ENCODE data around the gene HIVEP3.
"Not testable (repeated sequence)": the region's sequence is repeated elsewhere in the genome, so short reads cannot be mapped to it uniquely, and the experiment has no call there.

HIVEP3 gene

DNA sequence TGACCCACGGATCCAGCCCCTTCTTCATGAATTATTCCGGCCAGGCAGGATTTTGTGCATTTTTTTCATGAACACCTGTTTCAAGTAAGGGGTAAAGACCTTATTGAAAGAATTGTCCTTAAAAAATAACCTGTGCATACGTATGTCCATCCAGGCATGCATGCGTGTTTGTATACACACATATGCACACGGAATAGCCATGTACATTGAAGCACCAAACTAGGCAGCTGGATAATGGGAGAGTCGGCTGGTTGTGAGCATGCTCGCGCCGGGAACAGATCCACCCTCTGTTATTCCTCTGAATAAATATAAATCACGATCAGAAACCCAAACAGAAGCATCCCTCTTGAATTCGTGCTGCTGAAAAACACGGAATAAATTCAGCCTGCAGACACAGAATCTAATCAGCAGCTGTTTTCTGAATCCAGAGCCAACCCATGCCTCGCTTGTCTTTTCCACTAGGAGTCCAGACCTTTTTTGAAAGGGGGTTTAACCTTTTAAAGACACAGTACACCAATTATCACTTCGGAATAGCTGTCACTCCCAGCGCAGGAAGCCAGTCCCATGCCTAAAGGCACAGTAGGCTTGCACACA is at the start of gene HIVEP3:
TSS of gene HIVEP3 (minus strand) at position 473 of the 594 bp plus-strand sequence.
- no peak for DNase-seq (ENCODE audit: low read depth in 2 of 3, low spot score in 1 of 3)

DNA sequence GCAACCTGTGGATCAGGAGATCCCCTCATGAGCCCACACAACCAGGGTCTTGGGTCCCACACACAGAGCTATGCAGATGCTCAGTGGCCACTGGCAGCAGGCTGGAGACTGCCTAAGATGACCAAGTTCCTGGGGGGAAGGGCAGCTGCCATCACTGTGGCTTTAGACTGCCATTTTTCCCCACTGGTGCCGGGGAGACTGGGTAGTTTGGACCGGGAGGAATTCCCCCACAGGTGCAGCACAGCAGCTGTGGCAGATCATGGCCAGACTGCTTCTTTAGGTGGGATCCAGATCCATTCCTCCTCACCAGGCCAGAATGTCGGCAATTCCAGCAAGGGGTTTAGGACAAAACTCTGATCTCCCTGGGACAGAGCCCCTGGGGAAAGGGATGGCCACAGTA is 45.7 kb upstream of the HIVEP3 start:
- no peak for DNase-seq (ENCODE audit: low read depth in 2 of 3, low spot score in 1 of 3)

DNA sequence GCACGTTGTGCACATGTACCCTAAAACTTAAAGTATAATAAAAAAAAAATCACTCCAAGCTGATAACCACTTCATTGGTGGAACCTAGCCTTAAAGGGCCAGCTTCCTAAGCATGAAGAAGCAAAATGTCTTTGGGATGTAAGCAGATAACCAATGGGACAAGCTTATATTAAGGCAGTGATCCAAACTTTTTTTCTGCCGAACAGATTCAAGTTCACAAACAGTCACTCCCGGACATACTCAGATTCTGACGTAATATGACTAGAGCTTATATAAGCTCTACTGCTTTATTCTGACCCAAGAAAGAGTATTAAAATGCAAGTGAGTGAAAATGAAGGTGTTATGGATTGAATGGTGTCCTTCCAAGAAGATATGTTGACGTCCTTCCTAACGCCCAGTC is 44.9 kb upstream of the HIVEP3 start:
- no peak for DNase-seq (ENCODE audit: low read depth in 2 of 3, low spot score in 1 of 3)

DNA sequence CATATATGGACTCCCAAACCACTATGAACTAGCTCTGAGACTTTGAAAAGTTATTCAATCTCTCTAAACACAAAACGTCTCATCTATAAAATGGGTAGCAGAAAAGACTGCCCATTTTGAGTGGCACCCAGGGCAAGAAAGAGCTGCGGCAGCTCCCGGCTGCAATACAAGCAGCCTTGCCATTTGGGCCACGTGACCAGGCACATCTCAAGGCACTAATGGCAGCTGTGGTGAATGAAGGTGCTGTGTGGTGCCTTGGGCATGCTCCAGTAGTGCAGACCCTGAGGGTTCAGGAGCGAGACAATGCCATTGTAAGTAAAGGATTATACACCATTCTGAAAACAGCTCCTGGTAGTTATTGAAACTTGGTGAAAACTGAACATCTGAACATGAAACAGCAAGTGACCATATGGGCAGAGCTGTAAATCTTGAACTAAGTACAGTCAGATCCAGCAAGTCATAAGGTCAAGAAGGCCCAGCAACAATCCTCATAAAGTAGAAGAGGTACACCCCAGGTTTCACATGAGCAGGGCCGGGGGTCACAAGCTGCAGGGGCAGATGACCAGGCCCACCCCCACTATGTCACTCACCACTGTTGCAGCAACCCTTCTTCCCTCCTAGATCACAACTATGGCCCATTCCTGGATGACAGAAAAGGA is 39.4 kb upstream of the HIVEP3 start:
- no peak for DNase-seq (ENCODE audit: low read depth in 2 of 3, low spot score in 1 of 3)

DNA sequence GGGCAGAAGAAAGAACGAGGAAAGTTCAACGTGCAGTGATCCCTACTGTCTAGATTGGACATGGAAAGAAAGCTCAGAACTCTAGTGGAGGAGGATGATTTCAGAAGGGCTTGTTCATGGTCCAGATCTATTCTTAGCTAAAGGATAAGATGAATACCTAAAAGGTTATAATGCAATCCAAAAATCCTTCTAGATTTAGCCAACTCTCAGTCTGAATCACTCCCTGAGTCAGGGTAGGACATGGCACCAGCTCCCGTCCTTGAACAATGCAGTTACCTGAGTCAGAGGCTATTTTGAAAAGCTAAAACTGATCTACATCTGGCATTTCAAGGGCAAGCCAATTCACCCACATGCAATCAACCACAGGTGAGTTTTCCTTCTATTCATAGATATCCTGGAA is 38.8 kb upstream of the HIVEP3 start:
- no peak for DNase-seq (ENCODE audit: low read depth in 2 of 3, low spot score in 1 of 3)

DNA sequence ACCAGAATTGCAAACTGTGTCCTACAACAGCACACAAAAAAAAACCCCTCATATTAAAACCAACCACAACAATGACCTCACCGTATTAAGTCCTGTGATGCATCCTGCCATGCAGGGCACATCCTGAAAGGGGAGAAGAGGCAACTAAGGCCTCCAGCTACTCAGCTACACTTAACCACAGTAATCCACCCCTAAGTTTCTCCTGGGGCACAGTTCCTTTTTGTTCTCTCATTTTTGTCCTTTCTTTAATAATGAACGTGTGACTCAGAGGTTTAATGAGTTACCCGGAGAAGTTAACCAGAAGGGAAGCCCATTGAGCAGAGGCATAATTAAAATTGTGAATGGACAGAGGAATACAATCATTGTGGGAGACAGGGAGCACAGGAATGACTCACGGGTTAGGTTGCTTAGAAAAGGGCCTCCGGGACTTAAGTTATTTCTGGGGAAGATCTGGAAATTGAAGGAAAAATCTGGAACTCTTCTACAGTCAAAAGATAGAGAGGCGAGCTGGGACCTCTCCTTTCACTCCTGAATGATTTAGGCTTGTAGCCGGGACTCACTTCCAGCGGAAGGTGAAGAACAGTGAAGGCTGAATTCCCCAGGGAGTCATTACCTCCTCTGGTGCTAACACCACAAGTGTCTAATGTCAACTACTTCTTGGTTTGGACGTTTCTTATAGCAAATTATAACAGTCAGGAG is 36.9 kb upstream of the HIVEP3 start:
- DNase-seq (ENCODE audit: low read depth in 2 of 3, low spot score in 1 of 3): no peak

DNA sequence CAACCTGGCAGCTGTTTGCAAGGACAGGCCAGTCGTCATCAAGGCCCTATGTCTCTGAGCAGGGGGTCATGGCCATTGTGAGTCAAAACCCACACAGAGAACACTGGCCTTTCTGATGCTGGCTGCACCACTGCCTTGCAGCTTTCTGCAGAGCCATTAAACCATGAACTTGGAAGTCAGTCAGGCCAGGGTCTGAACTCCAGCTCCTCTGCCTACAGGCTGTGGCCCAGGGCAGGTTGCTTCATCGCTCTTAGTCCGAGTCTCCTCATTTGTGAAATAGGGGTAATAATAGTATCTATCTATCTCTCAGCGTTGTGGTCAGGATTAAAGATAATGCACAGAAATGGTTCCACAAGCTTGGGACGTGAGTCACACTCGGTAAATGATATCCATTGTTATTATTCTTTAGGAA is 35.8 kb upstream of the HIVEP3 start:
- no peak for DNase-seq (ENCODE audit: low read depth in 2 of 3, low spot score in 1 of 3)

DNA sequence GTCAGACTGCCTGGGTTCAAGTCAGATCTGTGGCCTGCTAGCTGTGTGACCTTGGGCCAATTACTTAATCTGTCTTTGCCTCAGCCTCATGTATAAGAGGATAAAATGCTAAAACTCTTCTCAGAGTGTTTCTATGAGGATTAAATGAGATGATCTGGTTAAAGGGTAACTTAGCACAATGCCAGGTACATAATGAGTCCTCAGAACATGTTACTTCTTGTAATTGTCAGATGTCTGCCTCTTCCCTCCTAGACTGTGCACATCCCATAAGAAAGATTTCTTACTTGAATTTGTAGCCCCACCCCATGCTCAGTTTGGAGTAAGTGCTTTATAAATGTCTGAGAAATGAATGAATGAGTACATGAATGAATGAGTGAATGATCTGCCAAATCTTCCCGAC is 34.6 kb upstream of the HIVEP3 start:
- DNase-seq (ENCODE audit: low read depth in 2 of 3, low spot score in 1 of 3): no peak

DNA sequence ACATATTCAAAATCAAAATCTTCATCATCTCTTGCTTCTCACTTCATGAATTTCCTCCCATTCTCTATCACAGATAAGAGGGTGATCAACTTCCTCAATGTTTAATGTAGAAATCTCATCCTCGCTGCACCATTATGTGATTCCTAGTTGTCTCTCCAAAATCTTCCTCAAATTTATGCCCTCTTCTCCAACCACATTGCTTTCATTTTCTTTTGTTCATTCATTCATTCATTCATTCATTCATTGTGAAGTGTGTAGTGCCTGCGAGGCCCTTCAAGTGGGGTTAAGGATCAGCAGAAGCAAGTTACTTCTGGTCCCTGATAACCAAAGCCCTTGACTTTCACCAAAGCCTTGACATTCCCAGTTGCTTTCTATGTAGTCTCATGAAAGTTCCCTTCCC is 33.5 kb upstream of the HIVEP3 start:
- DNase-seq (ENCODE audit: low read depth in 2 of 3, low spot score in 1 of 3): no peak

DNA sequence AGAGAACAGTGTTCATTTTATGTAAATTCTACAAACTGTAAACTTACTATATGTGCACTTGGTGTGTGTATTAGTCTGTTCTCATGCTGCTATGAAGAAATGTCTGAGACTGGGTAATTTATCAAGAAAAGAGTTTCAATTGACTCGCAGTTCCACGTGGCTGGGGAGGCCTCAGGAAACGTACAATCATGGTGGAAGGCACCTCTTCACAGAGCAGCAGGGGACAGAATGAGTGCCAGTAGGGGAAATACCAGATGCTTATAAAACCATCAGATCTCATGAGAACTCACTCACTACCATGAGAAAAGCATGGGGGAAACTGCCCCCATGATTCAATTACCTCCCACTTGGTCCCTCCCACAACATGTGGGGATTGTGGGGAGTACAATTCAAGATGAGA is 32.8 kb upstream of the HIVEP3 start:
- not testable (repeated sequence) for DNase-seq (ENCODE audit: low read depth in 2 of 3, low spot score in 1 of 3)

DNA sequence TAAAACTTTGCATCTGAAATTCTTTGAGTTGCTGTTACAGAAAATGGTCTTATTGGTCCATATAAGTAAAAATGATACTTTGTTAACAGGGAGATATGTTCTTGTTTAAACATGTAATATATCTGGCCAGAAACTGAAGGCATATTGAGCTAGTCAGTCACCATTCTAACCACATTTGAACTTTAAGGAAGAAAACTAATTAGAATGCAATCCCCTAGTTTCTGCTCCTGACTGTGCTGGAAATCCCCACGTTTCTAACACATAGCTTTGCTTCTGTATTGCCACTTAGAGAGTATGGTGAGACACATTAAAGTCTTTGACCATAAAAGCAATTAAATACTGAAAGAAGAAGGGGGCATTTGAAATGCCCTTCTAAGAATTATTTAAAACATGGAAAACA is 32.1 kb upstream of the HIVEP3 start:
- no peak for DNase-seq (ENCODE audit: low read depth in 2 of 3, low spot score in 1 of 3)

DNA sequence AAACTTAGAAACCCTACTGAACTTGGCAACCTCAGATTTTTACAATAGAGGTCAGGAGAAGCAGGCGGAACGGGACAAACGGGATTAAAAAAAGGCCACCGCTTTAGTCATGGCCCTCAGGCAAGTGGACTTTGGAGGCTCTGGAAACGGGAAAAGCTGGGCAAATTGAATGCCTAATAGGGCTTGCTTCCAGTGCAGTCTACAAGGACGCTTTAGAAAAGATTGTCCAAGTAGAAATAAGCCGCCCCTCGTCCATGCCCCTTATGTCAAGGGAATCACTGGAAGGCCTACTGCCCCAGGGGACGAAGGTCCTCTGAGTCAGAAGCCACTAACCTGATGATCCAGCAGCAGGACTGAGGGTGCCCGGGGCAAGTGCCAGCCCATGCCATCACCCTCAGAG is 27.2 kb upstream of the HIVEP3 start:
- not testable (repeated sequence) for DNase-seq (ENCODE audit: low read depth in 2 of 3, low spot score in 1 of 3)

DNA sequence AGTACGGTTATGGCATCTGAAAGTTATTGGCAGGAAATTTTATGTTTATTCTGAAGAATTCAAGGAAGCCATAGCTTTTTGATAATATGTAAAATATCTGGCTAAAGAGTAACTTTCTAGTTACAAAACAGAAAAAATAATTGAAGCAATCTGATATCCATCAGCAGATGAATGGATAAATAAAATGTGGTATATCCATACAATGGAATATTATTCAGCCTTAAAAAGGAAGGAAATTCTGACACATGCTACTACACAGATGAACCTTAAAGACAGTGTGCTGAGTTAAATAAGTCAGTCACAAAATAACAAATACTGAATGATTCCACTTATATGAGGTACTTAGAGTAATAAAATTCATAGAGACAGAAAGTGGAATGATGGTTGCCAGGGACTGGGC is 25.0 kb upstream of the HIVEP3 start:
- DNase-seq (ENCODE audit: low read depth in 2 of 3, low spot score in 1 of 3): no peak

DNA sequence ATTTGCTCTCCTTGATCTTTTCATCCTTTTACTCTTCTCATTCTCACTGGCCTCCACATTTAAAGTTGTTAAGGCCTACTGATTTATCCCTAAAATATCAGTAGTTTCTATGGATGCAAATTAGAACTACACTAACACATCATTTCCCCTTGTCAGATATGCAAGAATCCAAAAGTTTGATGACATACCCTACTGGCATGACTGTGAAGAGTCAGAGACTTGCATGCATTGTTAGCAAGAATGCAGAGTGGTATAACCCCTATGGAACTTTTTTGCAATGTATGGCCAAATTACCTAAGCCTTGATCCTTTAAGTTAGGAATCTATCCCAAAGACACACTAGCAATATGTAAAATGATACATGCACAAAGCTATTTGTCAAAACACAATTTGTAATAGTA is 23.6 kb upstream of the HIVEP3 start:
- no peak for DNase-seq (ENCODE audit: low read depth in 2 of 3, low spot score in 1 of 3)

DNA sequence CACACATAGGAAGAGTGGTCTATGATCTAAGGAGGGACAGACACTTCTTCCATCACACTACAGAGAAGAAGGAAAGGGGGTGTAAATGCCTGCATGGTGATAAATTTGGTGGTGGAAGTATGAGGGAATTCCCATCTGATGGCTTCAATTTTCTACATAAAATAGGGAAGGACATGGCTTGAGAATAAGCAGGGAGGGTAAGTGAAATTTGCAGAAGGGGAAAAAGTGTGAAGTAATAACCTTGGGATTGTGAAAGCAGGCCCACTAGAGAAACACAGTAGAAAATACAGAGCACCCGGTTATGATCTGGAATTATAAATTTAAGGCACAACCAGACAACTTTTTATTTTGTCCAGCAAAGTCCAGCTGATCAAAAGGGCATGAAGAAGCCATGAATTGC is 22.7 kb upstream of the HIVEP3 start:
- no peak for DNase-seq (ENCODE audit: low read depth in 2 of 3, low spot score in 1 of 3)

DNA sequence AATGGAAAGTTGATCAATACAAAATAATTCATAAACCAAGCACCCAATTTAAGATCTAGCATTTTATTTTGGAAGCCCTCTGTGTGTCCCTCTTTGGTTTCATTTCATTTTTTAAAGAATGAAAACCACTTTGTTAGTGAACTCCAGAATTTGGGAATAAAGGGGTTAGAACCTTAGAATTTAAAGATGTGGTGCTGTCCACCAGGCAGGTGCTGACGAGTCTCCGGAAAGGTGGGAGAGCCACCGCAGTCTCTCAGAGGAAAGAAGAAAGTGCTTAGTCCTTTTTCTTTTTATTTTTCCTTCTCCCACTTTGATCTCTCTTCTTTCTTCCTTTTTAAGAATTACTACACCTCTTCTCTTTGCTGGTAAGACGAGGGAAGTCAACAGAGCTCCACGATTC is 20.5 kb upstream of the HIVEP3 start:
- no peak for DNase-seq (ENCODE audit: low read depth in 2 of 3, low spot score in 1 of 3)

DNA sequence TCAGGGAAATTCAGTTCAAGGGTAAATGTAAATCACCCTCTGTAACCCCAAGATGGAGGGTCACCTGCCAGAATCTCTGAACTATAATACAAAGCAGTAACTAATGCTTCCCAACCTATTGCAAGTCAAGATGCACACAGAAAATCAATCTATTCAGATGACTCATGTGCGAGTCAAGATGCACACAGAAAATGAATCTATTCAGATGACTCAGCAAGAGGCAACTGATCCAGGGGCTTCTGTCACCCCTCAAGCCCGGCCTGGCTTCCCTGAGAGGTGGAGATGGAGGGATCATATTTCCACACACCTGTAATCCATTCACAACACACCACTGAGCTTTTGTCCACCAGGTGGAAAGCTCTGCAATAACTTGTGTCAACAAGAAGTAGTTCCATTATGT is 17.4 kb upstream of the HIVEP3 start:
- no peak for DNase-seq (ENCODE audit: low read depth in 2 of 3, low spot score in 1 of 3)

DNA sequence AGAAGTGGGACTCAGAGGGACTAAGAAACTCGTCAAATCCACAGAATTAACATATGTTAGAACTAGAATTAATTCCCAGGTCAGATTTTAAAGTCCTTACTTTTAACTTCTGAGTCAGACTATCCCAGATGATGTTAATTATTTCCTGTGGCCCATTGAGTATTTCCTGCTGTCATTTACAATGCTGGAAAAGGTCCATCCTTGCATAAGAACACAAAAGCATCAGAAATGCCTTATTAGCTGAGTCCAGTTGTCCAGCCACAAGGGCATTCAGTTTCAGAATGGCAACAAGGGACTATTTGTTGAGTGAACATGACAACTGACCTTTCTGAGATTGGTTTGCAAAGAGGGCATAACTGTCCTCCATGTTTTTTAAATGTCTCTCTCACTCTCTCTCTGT is 16.5 kb upstream of the HIVEP3 start:
- no peak for DNase-seq (ENCODE audit: low read depth in 2 of 3, low spot score in 1 of 3)

DNA sequence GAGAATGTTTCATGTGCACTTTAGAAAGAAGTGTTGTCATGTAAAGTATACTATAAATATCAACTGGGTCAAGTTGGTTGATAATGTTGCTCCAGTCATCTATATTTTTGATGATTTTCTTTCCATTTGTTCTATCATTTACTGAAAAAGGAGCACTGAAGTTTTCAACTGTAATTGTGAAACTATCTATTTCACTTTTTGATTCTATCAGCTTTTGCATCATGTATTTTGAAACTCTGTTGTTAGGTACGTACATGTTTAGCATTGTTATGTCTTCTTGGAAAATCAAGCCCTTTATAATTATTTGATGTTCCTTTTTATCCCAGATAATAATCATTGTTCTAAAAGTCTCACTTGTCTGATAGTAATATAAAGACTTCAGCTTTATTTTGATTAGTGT is 14.4 kb upstream of the HIVEP3 start:
- no peak for DNase-seq (ENCODE audit: low read depth in 2 of 3, low spot score in 1 of 3)

DNA sequence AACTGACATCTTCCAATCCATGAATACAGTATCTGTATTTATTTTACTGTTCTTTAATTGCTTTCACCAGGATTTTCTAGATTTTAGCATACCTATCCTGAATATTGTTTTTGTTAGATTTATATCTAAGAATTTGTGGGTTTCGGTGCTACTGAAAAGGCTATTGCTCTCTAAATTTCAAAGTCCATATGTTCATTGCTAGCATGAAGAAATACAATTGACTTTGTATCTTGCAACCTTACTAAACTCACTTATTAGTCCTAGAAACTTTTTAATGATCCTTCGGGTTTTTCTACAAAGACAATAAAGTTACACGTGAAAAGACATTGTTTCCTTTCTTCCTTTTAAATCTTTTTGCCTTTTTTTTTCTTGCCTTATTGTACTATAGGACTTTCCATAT is 12.9 kb upstream of the HIVEP3 start:
- DNase-seq (ENCODE audit: low read depth in 2 of 3, low spot score in 1 of 3): no peak

DNA sequence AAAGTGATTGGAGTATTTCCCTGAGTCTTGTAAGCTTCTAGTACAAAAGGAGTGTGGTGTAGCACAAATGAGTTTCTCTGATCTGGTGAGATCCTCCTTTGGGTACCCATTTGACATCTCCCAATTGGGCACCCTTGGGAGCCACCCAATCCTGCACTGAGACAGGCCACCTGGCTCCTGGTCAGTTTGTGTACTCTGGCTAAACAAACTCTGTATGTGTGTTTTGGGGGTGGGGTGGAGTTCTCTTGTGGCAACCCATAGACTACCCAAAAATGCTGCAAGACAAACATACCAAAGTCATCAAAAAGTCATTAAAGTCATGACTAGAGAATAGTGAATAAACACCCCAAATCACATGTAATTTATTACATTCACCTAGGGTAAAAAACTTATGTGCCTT is 8.4 kb upstream of the HIVEP3 start:
- DNase-seq (ENCODE audit: low read depth in 2 of 3, low spot score in 1 of 3): no peak

DNA sequence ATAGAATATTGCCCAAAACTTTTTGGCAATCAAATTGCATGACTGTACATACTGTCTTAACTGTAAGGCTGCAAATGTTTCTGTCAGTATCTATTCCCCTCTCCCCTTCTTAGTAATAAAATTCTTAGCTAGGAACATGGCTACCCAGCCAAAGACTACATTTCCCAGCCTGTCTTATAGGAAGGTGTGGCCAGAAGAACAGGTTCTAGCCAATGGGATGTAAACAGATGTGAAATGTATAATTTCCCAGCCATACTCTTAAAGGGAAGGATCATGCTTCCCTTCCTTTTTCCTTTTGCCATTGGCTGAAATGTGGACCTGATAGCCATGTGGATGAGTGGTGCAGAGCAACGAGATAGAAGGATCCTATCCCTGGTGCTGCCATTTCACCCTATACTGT is 7.0 kb upstream of the HIVEP3 start:
- no peak for DNase-seq (ENCODE audit: low read depth in 2 of 3, low spot score in 1 of 3)

DNA sequence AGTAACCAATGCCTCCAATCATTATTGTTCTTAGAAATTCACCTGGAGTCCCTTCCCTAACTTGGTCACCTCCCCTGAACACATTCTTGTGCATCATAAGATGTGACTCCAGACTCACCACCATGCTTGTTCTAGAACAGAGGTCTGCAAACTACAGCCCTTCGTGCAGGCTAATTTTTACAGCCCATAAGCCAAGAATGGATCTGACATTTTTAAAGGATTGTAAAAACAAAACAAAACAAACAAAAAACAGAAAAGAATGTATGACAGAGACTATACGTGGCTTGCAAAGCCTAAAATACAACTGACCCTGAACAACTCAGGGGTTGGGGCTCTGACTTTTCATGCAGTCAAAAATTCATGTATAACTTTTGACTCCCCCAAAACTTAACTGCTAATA is 6.2 kb upstream of the HIVEP3 start:
- no peak for DNase-seq (ENCODE audit: low read depth in 2 of 3, low spot score in 1 of 3)

All from stimulated activated CD4-positive, alpha-beta T cell treated with anti-CD3 and anti-CD28 coated beads, Interleukin-12 subunit alpha, Interleukin-12 subunit beta, amount 100 ng/mL, for 48 hours (primary cell).